Stimulated activated memory B cell treated with anti-CD40 and anti-IgM and Interleukin-4, amounts not matched to agents 10 μg/mL and 1 μg/mL and 100 μg/mL, for 72 hours (primary cell): Measurements from ENCODE around the gene FBXO22.
"Not testable (repeated sequence)": the region's sequence is repeated elsewhere in the genome, so short reads cannot be mapped to it uniquely, and the experiment has no call there.

Source experiments
- ATAC-seq: fragments of 150-1000 bp; cut with Tn5 transposase; 2 replicates; pipeline ENCODE4 v1.10.0; 2021
- H3K27ac Mint-ChIP-seq: one replicate; pipeline ENCODE4 v1.8.0; 2022; ENCODE audit warnings: mild to moderate bottlenecking, mixed read lengths
- H3K27me3 Mint-ChIP-seq: one replicate; pipeline ENCODE4 v1.8.0; 2022; ENCODE audit warnings: mixed read lengths
- H3K36me3 Mint-ChIP-seq: one replicate; pipeline ENCODE4 v1.8.0; 2022; ENCODE audit warnings: mixed read lengths
- H3K4me1 Mint-ChIP-seq: one replicate; pipeline ENCODE4 v1.8.0; 2022; ENCODE audit warnings: mixed read lengths
- H3K4me3 Mint-ChIP-seq: one replicate; pipeline ENCODE4 v1.8.0; 2022; ENCODE audit warnings: mild to moderate bottlenecking, moderate library complexity, mixed read lengths
- H3K9me3 Mint-ChIP-seq: one replicate; pipeline ENCODE4 v1.8.0; 2022; ENCODE audit warnings: mixed read lengths

The FBXO22 gene

GRCh38 chr15:75895731-75896130 lies 7.9 kb upstream of the FBXO22 start:
- Mint-ChIP-seq H3K36me3 (peaks cover 16% of the 10 kb centered on the region), H3K4me1 (no peaks in the 10 kb centered on the region), H3K9me3 (no peaks in the 10 kb centered on the region), H3K4me3 (no peak overlapping the region), H3K27ac (no peak overlapping the region), H3K27me3 (no peaks in the 10 kb centered on the region)
- no peak for ATAC-seq

GRCh38 chr15:75900577-75900976 lies 3.1 kb upstream of the FBXO22 start:
- no peak overlapping the region for H3K4me3 Mint-ChIP-seq
- H3K4me1 Mint-ChIP-seq = peaks cover 20% of the 10 kb centered on the region
- ATAC-seq = no peak

GRCh38 chr15:75902129-75902557 lies 1.5 kb upstream of the FBXO22 start:
- Mint-ChIP-seq H3K4me1 (peaks cover 20% of the 10 kb centered on the region), H3K36me3 (peaks cover 5% of the 10 kb centered on the region), H3K4me3 (peak overlapping the region; percentile 52), H3K27ac (peak overlapping the region; percentile 93), H3K27me3 (no peaks in the 10 kb centered on the region), H3K9me3 (no peaks in the 10 kb centered on the region)
- no peak for ATAC-seq

More at GRCh38 chr15:75900577-75900976, 3.1 kb upstream of the FBXO22 start:
- Mint-ChIP-seq H3K9me3 (no peaks in the 10 kb centered on the region), H3K27me3 (no peaks in the 10 kb centered on the region), H3K36me3 (peaks cover 5% of the 10 kb centered on the region), H3K27ac (peak overlapping the region; percentile 48)

- Mint-ChIP-seq H3K4me3 (peak overlapping the region; percentile 98), H3K4me1 (peaks cover 32% of the 10 kb centered on the region), H3K27ac (peak overlapping the region; percentile 93), H3K36me3 (peaks cover 15% of the 10 kb centered on the region), H3K9me3 (no peaks in the 10 kb centered on the region), H3K27me3 (no peaks in the 10 kb centered on the region)
- ATAC-seq = no peak
Measured at GRCh38 chr15:75905231-75905630, 1.6 kb downstream of the FBXO22 start.

GRCh38 chr15:75910355-75910754 lies 6.7 kb downstream of the FBXO22 start:
- H3K9me3 Mint-ChIP-seq, H3K4me3 Mint-ChIP-seq, H3K27me3 Mint-ChIP-seq, H3K27ac Mint-ChIP-seq, ATAC-seq: not testable (repeated sequence)
- peaks cover 59% of the 10 kb centered on the region for H3K36me3 Mint-ChIP-seq
- H3K4me1 Mint-ChIP-seq = peaks cover 41% of the 10 kb centered on the region

GRCh38 chr15:75916978-75917377 lies 13.3 kb downstream of the FBXO22 start:
- Mint-ChIP-seq H3K36me3 (peaks cover 48% of the 10 kb centered on the region), H3K9me3 (no peaks in the 10 kb centered on the region), H3K4me3 (no peak overlapping the region), H3K27ac (no peak overlapping the region), H3K4me1 (peaks cover 12% of the 10 kb centered on the region), H3K27me3 (no peaks in the 10 kb centered on the region)
- ATAC-seq = no peak

GRCh38 chr15:75918135-75918534 lies 14.5 kb downstream of the FBXO22 start:
- H3K4me3 Mint-ChIP-seq = no peak overlapping the region
- no peak for ATAC-seq
- H3K27ac Mint-ChIP-seq = no peak overlapping the region
- H3K4me1 Mint-ChIP-seq = peaks cover 10% of the 10 kb centered on the region
- peaks cover 46% of the 10 kb centered on the region for H3K36me3 Mint-ChIP-seq
- no peaks in the 10 kb centered on the region for H3K27me3 Mint-ChIP-seq
- H3K9me3 Mint-ChIP-seq = no peaks in the 10 kb centered on the region

GRCh38 chr15:75920079-75920478 lies 16.4 kb downstream of the FBXO22 start:
- Mint-ChIP-seq H3K4me3 (no peak overlapping the region), H3K27me3 (no peaks in the 10 kb centered on the region), H3K9me3 (no peaks in the 10 kb centered on the region), H3K36me3 (peaks cover 39% of the 10 kb centered on the region), H3K4me1 (peaks cover 24% of the 10 kb centered on the region), H3K27ac (no peak overlapping the region)
- ATAC-seq = no peak

- Mint-ChIP-seq H3K4me1 (peaks cover 40% of the 10 kb centered on the region), H3K27me3 (no peaks in the 10 kb centered on the region), H3K9me3 (no peaks in the 10 kb centered on the region), H3K36me3 (peaks cover 54% of the 10 kb centered on the region), H3K27ac (no peak overlapping the region), H3K4me3 (no peak overlapping the region)
- ATAC-seq = no peak
Measured at GRCh38 chr15:75921732-75922703, 18.3 kb downstream of the FBXO22 start.

- Mint-ChIP-seq H3K4me1 (peaks cover 56% of the 10 kb centered on the region), H3K36me3 (peaks cover 56% of the 10 kb centered on the region), H3K27me3 (no peaks in the 10 kb centered on the region), H3K9me3 (no peaks in the 10 kb centered on the region), H3K4me3 (no peak overlapping the region), H3K27ac (no peak overlapping the region)
- no peak for ATAC-seq
Measured at GRCh38 chr15:75923756-75924155, 20.1 kb downstream of the FBXO22 start.

- Mint-ChIP-seq H3K4me1 (peaks cover 56% of the 10 kb centered on the region), H3K4me3 (no peak overlapping the region), H3K27me3 (no peaks in the 10 kb centered on the region), H3K27ac (no peak overlapping the region), H3K36me3 (peaks cover 54% of the 10 kb centered on the region), H3K9me3 (no peaks in the 10 kb centered on the region)
- ATAC-seq = no peak
Measured at GRCh38 chr15:75924576-75924975, 20.9 kb downstream of the FBXO22 start.

GRCh38 chr15:75925440-75925839 lies 21.8 kb downstream of the FBXO22 start:
- no peak overlapping the region for H3K27ac Mint-ChIP-seq
- no peak overlapping the region for H3K4me3 Mint-ChIP-seq

GRCh38 chr15:75926931-75927330 lies 23.3 kb downstream of the FBXO22 start:
- Mint-ChIP-seq H3K4me3 (no peak overlapping the region), H3K27me3 (no peaks in the 10 kb centered on the region), H3K36me3 (peaks cover 65% of the 10 kb centered on the region), H3K4me1 (peaks cover 55% of the 10 kb centered on the region), H3K9me3 (no peaks in the 10 kb centered on the region), H3K27ac (peak overlapping the region; percentile 28)
- ATAC-seq = no peak

More at GRCh38 chr15:75925440-75925839, 21.8 kb downstream of the FBXO22 start:
- ATAC-seq = no peak
- Mint-ChIP-seq H3K4me1 (peaks cover 56% of the 10 kb centered on the region), H3K9me3 (no peaks in the 10 kb centered on the region), H3K36me3 (peaks cover 57% of the 10 kb centered on the region), H3K27me3 (no peaks in the 10 kb centered on the region)

GRCh38 chr15:75927601-75928000 lies 23.9 kb downstream of the FBXO22 start:
- ATAC-seq = no peak
- Mint-ChIP-seq H3K4me3 (no peak overlapping the region), H3K27me3 (no peaks in the 10 kb centered on the region), H3K36me3 (peaks cover 61% of the 10 kb centered on the region), H3K4me1 (peaks cover 49% of the 10 kb centered on the region), H3K9me3 (no peaks in the 10 kb centered on the region), H3K27ac (peak overlapping the region; percentile 28)

GRCh38 chr15:75928680-75929608 lies 25.3 kb downstream of the FBXO22 start:
- no peak for ATAC-seq
- no peak overlapping the region for H3K27ac Mint-ChIP-seq
- H3K4me3 Mint-ChIP-seq = no peak overlapping the region
- H3K4me1 Mint-ChIP-seq = peaks cover 41% of the 10 kb centered on the region
- peaks cover 62% of the 10 kb centered on the region for H3K36me3 Mint-ChIP-seq
- no peaks in the 10 kb centered on the region for H3K9me3 Mint-ChIP-seq
- H3K27me3 Mint-ChIP-seq = no peaks in the 10 kb centered on the region
